GM12878 (cell line): ENCODE data around the gene STK32B. TPM values are rescaled to one million over a fixed set of nuclear protein-coding genes. Genes with fewer than 3 reads are reported as not detected.

ENCODE experiments used
- EP300 ChIP-seq, 2 experiments: fragments of 150-350 bp in 1 of 2; IDR thresholded peaks; 2 replicates each; pipeline ENCODE4 v1.6.1; 2011 to 2012; ENCODE audit warnings: low read depth in 2 of 2, low read length in 2 of 2, borderline replicate concordance in 1 of 2, improper control_type of control experiment in 1 of 2, inconsistent platforms in 1 of 2; ENCODE audit not compliant: control insufficient read depth in 1 of 2
- NR2C2 ChIP-seq: IDR thresholded peaks from 2 replicates; pipeline ENCODE4 v1.6.1; 2011; ENCODE audit warnings: borderline replicate concordance, low read depth; ENCODE audit not compliant: control insufficient read depth, insufficient read length
- ZNF274 ChIP-seq: IDR thresholded peaks from one replicate; pipeline ENCODE4 v1.8.0; 2011; ENCODE audit not compliant: insufficient read length, insufficient read depth
- polyA plus RNA-seq, 11 experiments: library from polyadenylated mRNA; depleted of rRNA in 4 of 11; unstranded in 6 of 11; stranded (reverse) in 5 of 11; fragments of >200 nt; fragmentation: Nextera tagmentation in 4 of 11; fragmentation: Illumina TruSeq in 1 of 11; extraction: Ambion mirVana in 4 of 11; extraction: Trizol in 1 of 11; gene quantifications; 1 replicate in 1 of 11; 2 replicates in 10 of 11; pipeline versions ENCODE4 v1.2.1 to v1.2.3, GENCODE V29; 2011 to 2016; ENCODE audit warnings: inconsistent platforms in 2 of 11, missing spikeins in 2 of 11, low read depth in 1 of 11
- total RNA-seq, 4 experiments: library from RNA; depleted of rRNA in 3 of 4; stranded (reverse); fragments of >200 nt in 3 of 4; fragmentation: Illumina TruSeq in 1 of 4; extraction: Trizol in 1 of 4; gene quantifications; 2 replicates each; pipeline versions ENCODE4 v1.2.1 to v1.2.3, GENCODE V29; 2013 to 2021
- TF ChIP-seq, protein P1 (sequence below): fragments of 450-650 bp; IDR thresholded peaks from 2 replicates; pipeline ENCODE4 v1.6.1; 2016; ENCODE audit warnings: mild to moderate bottlenecking, moderate library complexity, borderline replicate concordance
- TF ChIP-seq, protein P2 (sequence below): fragments of 450-650 bp; formaldehyde crosslinking; IDR thresholded peaks from 2 replicates; pipeline ENCODE4 v1.5.0; 2022; ENCODE audit warnings: mild to moderate bottlenecking, missing genetic modification characterization

STK32B gene
- total and polyA plus RNA-seq, 10 of the 15 experiments (the other 5 are each of a cell fraction or from before 2014, with no cell fraction given): 0.04 to 0.12 (median 0.08) TPM; not detected in 7

DNA sequence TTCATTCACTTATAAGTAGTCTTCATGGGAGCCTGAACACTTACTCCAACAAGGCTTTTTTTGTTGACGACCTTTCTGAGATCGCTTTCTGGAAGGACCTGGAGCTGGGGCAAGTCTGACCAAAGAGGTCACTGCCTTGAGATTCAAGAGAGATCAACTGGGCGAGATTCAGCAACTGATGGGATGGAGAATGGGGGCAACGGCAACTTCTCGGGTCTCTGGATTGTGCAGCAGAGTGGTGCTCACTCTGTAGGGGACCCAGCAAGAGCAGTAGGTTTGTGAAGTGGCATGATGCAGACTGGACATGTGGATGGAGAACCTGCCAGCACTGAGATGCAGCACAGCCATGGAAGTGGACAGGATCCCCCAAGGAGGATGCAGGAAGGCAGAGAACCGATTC is 369.0 kb downstream of the STK32B start (continued):
- TF ChIP-seq, protein P1, sequence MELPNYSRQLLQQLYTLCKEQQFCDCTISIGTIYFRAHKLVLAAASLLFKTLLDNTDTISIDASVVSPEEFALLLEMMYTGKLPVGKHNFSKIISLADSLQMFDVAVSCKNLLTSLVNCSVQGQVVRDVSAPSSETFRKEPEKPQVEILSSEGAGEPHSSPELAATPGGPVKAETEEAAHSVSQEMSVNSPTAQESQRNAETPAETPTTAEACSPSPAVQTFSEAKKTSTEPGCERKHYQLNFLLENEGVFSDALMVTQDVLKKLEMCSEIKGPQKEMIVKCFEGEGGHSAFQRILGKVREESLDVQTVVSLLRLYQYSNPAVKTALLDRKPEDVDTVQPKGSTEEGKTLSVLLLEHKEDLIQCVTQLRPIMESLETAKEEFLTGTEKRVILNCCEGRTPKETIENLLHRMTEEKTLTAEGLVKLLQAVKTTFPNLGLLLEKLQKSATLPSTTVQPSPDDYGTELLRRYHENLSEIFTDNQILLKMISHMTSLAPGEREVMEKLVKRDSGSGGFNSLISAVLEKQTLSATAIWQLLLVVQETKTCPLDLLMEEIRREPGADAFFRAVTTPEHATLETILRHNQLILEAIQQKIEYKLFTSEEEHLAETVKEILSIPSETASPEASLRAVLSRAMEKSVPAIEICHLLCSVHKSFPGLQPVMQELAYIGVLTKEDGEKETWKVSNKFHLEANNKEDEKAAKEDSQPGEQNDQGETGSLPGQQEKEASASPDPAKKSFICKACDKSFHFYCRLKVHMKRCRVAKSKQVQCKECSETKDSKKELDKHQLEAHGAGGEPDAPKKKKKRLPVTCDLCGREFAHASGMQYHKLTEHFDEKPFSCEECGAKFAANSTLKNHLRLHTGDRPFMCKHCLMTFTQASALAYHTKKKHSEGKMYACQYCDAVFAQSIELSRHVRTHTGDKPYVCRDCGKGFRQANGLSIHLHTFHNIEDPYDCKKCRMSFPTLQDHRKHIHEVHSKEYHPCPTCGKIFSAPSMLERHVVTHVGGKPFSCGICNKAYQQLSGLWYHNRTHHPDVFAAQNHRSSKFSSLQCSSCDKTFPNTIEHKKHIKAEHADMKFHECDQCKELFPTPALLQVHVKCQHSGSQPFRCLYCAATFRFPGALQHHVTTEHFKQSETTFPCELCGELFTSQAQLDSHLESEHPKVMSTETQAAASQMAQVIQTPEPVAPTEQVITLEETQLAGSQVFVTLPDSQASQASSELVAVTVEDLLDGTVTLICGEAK: no peak
- TF ChIP-seq, protein P2, sequence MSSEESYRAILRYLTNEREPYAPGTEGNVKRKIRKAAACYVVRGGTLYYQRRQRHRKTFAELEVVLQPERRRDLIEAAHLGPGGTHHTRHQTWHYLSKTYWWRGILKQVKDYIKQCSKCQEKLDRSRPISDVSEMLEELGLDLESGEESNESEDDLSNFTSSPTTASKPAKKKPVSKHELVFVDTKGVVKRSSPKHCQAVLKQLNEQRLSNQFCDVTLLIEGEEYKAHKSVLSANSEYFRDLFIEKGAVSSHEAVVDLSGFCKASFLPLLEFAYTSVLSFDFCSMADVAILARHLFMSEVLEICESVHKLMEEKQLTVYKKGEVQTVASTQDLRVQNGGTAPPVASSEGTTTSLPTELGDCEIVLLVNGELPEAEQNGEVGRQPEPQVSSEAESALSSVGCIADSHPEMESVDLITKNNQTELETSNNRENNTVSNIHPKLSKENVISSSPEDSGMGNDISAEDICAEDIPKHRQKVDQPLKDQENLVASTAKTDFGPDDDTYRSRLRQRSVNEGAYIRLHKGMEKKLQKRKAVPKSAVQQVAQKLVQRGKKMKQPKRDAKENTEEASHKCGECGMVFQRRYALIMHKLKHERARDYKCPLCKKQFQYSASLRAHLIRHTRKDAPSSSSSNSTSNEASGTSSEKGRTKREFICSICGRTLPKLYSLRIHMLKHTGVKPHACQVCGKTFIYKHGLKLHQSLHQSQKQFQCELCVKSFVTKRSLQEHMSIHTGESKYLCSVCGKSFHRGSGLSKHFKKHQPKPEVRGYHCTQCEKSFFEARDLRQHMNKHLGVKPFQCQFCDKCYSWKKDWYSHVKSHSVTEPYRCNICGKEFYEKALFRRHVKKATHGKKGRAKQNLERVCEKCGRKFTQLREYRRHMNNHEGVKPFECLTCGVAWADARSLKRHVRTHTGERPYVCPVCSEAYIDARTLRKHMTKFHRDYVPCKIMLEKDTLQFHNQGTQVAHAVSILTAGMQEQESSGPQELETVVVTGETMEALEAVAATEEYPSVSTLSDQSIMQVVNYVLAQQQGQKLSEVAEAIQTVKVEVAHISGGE (CRISPR knock-in tag): no peak
- TF ChIP-seq ZNF274 (no peak), EP300 (IDR thresholded peaks at IDR 0.05; ENCODE audit: borderline replicate concordance in 1 of 2, control insufficient read depth in 1 of 2, low read depth in 2 of 2, low read length in 2 of 2) (no peak), NR2C2 (no peak)
